Activated T-cell treated with anti-CD3 and anti-CD28 coated beads, Interleukin-2, amount 50 U/mL, for 24 hours (primary cell): ENCODE measurements around the gene CDK3.

Source experiments
- DNase-seq: peaks from one replicate; pipeline ENCODE4 v3.0.0-alpha.2; 2020
- H3K27ac Mint-ChIP-seq: 2 replicates; pipeline ENCODE4 v1.8.0; 2020; ENCODE audit warnings: mild to moderate bottlenecking, mixed read lengths
- H3K27me3 Mint-ChIP-seq: 2 replicates; pipeline ENCODE4 v1.8.0; 2020; ENCODE audit warnings: mixed read lengths
- H3K36me3 Mint-ChIP-seq: 2 replicates; pipeline ENCODE4 v1.8.0; 2020; ENCODE audit warnings: low read depth, mixed read lengths
- H3K4me1 Mint-ChIP-seq: 2 replicates; pipeline ENCODE4 v1.8.0; 2020; ENCODE audit warnings: low read depth, mixed read lengths
- H3K4me3 Mint-ChIP-seq: 2 replicates; pipeline ENCODE4 v1.8.0; 2020; ENCODE audit warnings: mild to moderate bottlenecking, moderate library complexity, mixed read lengths
- H3K9me3 Mint-ChIP-seq: 2 replicates; pipeline ENCODE4 v1.8.0; 2020; ENCODE audit warnings: mixed read lengths

CDK3 gene

DNA sequence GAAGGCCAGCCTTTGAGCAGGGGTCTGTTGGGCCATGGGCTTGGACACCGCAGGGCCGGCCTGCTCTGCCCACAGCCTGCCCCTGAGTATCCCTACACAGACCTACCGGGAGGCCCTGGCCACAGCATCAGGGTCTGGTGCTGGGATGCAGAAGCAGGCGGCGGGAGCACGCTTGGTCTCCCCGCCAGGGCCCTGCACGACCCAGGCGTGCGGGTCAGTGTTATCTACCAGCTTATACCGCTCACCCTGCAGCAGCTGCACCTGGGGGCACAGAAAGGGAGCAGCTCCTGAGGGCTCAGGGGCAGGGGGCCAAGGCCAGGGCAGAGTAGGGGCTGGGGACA is 17.7 kb downstream of the CDK3 start:
- DNase-seq = no peak
- no peaks in the 10 kb centered on the region for H3K27me3 Mint-ChIP-seq
- no peak overlapping the region for H3K4me3 Mint-ChIP-seq
- H3K27ac Mint-ChIP-seq = no peak overlapping the region
- no peaks in the 10 kb centered on the region for H3K36me3 Mint-ChIP-seq
- peaks cover 6% of the 10 kb centered on the region for H3K4me1 Mint-ChIP-seq
- no peaks in the 10 kb centered on the region for H3K9me3 Mint-ChIP-seq

DNA sequence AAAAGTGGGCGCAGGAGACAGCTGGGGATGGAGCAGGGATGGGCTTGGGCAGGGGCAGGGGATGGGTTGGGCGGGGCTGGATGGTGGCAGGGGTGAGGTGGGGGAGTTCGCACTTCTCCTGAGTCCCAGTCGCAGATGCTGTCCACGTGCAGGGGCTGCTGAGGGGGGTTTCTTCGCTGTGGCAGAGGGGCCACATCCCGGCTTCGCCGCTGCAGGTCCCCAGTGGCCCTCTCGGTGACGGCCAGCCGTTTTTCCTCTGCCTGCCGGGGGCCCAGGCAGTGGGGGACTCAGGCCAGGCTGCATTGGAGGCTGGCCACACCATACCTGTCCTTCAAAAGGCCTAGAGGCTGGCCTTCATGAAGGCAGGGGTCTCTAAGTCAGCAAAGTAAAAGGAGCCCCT is 18.1 kb downstream of the CDK3 start:
- H3K27me3 Mint-ChIP-seq = no peaks in the 10 kb centered on the region
- H3K27ac Mint-ChIP-seq = no peak overlapping the region
- DNase-seq = no peak
- peaks cover 6% of the 10 kb centered on the region for H3K4me1 Mint-ChIP-seq
- no peak overlapping the region for H3K4me3 Mint-ChIP-seq
- no peaks in the 10 kb centered on the region for H3K9me3 Mint-ChIP-seq
- no peaks in the 10 kb centered on the region for H3K36me3 Mint-ChIP-seq

DNA sequence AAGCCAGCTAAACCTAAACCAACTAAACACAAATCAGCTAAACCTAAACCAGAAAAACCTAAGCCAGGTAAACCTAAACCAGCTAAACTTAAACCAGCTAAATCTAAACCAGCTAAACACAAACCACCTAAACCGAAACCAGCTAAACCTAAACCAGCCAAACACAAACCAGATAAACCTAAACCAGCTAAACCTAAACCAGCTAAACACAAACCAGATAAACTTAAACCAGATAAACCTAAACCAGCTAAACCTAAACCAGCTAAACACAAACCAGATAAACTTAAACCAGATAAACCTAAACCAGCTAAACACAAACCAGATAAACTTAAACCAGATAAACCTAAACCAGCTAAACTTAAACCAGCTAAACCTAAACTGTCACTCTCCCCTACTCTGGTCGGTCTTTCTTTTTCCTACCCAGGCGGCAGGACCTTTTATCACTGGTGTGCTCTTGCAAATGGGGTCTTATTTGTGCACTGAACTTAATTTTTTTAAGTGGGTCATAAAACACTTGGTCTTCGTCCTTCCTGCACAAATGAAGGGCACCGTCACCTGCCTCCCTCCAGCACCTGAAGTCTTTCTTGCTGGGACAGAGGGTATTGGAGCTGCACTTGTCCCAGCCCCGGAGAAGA is 19.3 kb downstream of the CDK3 start:
- Mint-ChIP-seq H3K27me3 (no peaks in the 10 kb centered on the region), H3K36me3 (no peaks in the 10 kb centered on the region), H3K9me3 (no peaks in the 10 kb centered on the region), H3K4me3 (no peak overlapping the region), H3K4me1 (no peaks in the 10 kb centered on the region), H3K27ac (no peak overlapping the region)
- no peak for DNase-seq

DNA sequence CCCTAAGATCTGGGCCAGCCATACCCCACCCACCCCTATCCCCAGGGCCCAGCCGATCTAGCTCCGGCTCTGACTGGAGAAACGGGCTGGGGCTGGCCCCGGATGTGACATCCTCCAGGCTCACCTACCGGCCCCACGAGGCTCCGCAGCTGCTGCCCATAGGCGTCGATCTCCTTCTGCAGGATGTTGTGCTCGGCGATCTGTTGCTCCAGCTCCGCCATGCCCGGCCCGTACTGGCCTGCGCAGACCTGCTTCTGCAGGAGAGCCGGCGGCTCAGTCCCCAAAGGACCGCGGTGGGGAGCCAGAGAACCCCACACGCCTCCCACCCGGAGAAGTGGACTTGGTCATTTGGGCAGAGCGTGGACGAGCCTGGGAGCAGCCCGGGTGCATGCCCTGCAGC is 21.6 kb downstream of the CDK3 start:
- H3K4me1 Mint-ChIP-seq = no peaks in the 10 kb centered on the region
- no peak overlapping the region for H3K27ac Mint-ChIP-seq
- H3K9me3 Mint-ChIP-seq = no peaks in the 10 kb centered on the region
- H3K27me3 Mint-ChIP-seq = no peaks in the 10 kb centered on the region
- H3K36me3 Mint-ChIP-seq = no peaks in the 10 kb centered on the region
- no peak overlapping the region for H3K4me3 Mint-ChIP-seq
- DNase-seq = no peak

DNA sequence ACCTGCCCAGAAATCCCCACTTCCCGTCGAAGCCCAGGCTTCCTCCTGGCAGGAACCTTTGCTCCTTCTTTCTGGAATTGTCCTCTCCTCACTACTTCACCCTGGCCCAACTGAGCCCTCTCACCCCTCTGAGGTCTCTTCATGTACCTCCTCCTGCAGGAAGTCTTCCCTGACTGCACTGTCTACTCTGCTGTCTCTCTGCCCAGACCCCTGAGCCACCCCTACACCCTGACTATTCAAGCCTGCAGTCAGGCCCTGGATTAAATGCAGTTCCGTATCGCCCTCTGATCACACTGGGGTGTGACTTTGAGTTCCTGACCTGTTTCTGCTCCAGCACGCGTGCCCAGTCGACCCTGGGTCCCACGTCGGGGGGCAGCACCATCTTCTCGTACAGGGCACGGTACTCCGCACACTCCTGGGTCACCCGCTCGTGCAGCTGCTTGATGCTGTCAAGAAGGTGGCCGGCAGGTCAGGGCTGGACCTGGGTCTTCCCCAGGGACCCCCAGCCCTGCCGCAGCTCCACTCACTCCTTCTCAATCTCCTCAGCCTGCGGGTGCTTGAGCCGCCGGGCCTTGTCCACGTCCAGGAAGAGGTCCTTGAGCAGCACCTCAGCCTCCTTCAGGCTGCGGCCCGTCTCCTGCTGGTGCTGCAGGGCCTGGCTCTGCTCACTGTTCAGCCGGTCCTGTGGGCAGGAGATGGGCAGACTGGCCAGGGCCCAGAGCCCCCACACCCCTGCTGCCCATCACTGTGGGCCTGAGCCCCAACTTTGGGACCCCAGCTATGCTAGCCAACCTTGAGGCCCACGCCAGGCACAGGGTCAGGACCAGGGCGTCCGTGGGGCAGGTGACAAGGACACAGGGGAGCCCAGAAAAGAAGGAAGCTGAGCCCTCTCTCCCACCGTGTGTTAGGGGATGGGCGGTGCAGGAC is 22.6 kb downstream of the CDK3 start:
- Mint-ChIP-seq H3K4me3 (no peak overlapping the region), H3K9me3 (no peaks in the 10 kb centered on the region), H3K4me1 (no peaks in the 10 kb centered on the region), H3K27me3 (no peaks in the 10 kb centered on the region), H3K36me3 (no peaks in the 10 kb centered on the region), H3K27ac (peak overlapping the region; percentile 70)
- DNase-seq = no peak

DNA sequence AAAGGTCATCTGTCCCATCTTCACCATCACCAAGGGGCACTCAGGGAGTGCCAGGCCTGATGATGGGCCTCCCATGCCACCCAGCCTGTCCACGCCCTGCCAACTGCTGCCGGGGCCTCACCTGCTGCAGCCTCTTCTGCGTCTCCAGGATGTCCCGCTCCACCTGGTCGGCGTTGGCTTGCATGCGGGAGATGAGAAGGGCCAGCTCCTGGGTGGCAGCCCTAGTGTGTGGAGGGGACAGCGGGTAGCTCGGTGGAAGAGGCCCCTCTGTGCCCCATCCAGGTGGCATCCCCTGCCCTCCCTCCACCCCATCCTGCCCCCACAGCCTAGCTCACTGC is 23.2 kb downstream of the CDK3 start:
- Mint-ChIP-seq H3K36me3 (no peaks in the 10 kb centered on the region), H3K9me3 (no peaks in the 10 kb centered on the region), H3K4me1 (peaks cover 3% of the 10 kb centered on the region), H3K27me3 (no peaks in the 10 kb centered on the region), H3K27ac (no peak overlapping the region), H3K4me3 (no peak overlapping the region)
- no peak for DNase-seq

DNA sequence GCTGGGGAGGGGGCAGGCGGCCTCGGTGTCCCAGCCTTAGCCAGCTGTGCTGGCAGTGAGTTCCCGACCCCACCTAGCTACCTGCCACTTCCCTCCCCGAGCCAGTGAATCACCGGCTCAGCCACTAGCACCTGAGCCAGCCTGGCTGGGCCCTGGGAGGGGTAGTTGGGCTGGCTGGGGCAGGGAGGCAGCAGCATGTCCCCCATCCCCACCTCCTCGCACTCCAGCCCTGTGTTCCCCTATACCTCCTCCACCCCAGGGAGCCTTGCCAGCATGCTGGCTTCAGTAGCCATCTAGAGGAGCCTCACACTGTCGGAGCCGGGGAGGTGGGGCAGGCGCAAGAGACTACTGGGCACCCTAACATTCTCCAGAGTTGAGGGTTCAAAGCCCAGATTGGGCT is 23.7 kb downstream of the CDK3 start:
- Mint-ChIP-seq H3K36me3 (no peaks in the 10 kb centered on the region), H3K27ac (no peak overlapping the region), H3K4me3 (no peak overlapping the region)

DNA sequence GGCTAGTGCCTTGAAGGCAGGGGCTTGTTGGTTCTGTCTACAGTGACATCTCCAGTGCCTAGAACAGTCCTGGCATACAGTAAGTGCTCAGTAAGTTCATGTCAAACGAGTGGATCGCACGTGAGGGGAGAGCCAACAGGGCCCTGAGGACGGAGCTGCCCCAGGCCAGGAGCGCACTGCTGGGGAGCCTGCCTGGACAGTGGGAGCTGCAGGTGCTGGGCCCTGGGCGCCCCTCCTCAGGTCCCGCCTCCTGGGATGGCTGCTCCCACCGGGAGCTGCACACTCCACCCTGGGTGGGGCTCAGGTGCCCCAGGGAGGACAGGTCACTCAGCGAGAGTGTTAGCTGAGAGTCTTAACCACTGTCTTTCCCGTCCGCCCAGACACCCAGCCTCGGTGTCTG is 24.6 kb downstream of the CDK3 start:
- Mint-ChIP-seq H3K36me3 (no peaks in the 10 kb centered on the region), H3K4me3 (no peak overlapping the region), H3K27ac (no peak overlapping the region), H3K4me1 (peaks cover 15% of the 10 kb centered on the region), H3K9me3 (no peaks in the 10 kb centered on the region), H3K27me3 (no peaks in the 10 kb centered on the region)
- no peak for DNase-seq

More for the DNA sequence above, 23.7 kb downstream of the CDK3 start:
- Mint-ChIP-seq H3K27me3 (no peaks in the 10 kb centered on the region), H3K9me3 (no peaks in the 10 kb centered on the region), H3K4me1 (peaks cover 8% of the 10 kb centered on the region)
- DNase-seq = no peak

DNA sequence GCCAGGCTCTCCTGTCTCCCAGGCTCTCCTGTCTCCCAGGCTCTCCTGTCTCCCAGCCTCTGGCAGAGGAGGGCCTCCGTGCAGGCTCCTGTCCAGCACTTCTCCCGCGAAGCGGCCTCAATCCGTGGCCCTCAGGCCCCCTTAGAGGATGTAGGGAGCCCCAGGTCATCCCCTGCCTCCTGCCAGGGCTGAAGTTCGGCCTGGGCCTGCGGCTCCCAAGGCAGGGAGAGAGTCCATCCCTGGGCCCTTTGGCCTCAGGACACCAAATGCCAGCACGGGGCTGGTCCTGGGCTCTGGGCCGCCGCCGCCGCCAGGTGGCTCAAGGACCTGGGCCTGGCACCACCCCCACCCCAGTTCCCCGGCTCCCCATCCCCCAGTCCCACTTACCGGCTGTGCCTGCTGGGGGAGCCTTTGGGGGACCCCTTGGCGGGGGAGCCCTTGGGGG is 26.1 kb downstream of the CDK3 start:
- H3K27ac Mint-ChIP-seq = no peak overlapping the region
- no peaks in the 10 kb centered on the region for H3K9me3 Mint-ChIP-seq
- peaks cover 15% of the 10 kb centered on the region for H3K4me1 Mint-ChIP-seq

DNA sequence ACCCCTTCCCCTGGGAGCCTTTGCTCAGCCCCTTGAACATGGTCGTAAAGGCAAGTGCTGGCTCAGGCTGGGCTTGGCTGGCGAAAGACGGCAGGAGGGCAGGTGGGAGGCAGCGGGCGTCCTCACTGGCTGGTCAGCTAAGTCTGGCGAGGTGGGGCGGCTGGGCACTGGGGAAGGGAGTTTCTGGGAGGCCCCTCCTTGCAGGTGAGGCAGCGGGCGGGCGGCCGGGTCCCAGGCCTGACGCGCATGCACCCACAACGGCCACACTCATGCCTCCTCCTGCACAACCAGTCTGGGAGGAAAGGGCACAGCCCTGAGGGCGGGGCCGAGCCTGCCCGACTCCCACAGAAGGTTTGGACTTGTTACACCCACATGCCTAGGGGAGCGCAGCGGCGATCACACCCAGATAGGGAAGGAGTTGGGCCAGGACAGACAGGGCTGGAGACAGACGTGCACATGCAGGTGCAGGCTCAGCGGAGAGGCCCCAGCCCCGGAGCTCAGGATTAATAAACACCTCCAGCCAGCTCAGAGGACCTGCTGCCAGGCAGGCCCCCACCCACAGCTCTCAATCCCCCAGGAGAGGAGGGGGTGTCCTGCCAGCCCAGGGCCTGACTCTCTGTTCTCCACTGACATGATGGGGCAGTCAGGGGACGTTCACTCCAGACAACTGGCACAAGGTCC is 26.6 kb downstream of the CDK3 start, which contains the start of gene EVPL:
EVPL (minus strand) TSS at position 148 of the 681 bp plus-strand sequence; CDS start at position 40, 108 bp downstream.
- H3K4me1 Mint-ChIP-seq = peaks cover 15% of the 10 kb centered on the region
- H3K27ac Mint-ChIP-seq = no peak within 1 kb of the TSS
- H3K36me3 Mint-ChIP-seq = no peaks in the 10 kb centered on the region
- no peaks in the 10 kb centered on the region for H3K9me3 Mint-ChIP-seq
- H3K27me3 Mint-ChIP-seq = no peaks in the 10 kb centered on the region
- no peak within 1 kb of the TSS for H3K4me3 Mint-ChIP-seq
- no peak for DNase-seq

More for the DNA sequence above, 26.1 kb downstream of the CDK3 start:
- no peak for DNase-seq
- H3K4me3 Mint-ChIP-seq = no peak overlapping the region
- no peaks in the 10 kb centered on the region for H3K36me3 Mint-ChIP-seq
- no peaks in the 10 kb centered on the region for H3K27me3 Mint-ChIP-seq

DNA sequence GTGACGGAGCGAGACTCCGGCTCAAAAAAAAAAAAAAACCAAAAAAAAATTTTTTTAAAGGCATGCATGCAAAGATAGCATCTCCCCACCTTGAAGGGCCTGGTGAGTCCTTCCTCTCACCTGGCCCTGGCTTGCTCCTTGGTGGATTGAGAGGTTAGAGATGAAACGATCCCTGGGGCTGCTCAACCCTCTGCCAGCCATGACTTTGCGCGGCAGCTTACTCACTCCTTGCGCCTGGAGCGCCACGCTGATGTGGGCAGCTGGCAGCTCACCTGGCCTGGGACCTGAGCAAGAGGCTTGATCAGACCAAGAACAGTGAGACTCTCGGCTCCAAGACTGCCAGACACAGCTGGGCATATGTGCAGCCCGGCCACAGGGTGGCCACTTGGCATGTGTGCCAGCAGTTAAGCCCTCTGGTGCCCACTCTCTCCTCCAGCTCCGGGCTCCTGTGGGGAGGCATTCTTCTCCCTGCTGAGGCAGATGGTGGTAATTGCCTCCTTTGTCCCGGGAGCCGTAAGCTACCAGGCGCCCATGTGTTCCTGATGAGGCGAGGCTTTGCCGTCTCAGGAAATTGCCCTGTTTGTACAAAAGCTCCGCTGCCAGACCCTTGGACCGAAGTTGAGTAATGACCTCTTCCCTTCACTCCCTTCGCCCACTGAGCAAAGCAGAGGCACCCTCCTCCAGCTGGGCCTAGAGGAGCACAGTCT is 31.6 kb downstream of the CDK3 start:
- H3K27ac Mint-ChIP-seq = no peak overlapping the region
- H3K27me3 Mint-ChIP-seq = no peaks in the 10 kb centered on the region
- DNase-seq = no peak
- H3K9me3 Mint-ChIP-seq = no peaks in the 10 kb centered on the region
- H3K36me3 Mint-ChIP-seq = peaks cover 10% of the 10 kb centered on the region
- H3K4me3 Mint-ChIP-seq = no peak overlapping the region
- H3K4me1 Mint-ChIP-seq = peaks cover 20% of the 10 kb centered on the region

DNA sequence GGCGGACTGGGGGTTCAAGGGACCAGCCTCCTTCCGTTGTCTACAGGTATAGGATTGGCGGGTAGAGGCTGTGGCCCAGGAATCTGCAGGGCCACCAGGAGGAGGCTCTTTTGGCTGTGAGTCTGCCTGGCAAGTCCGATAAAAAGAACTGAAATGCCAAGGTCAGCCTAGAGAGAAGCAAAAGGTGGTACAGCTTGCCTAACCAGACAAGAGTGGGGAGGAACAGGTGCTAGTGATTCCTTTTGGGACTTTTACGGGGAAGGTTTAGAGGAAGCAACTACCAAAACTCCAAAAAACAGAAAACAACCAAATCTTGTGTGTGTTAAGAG is 32.1 kb downstream of the CDK3 start:
- no peak overlapping the region for H3K4me3 Mint-ChIP-seq
- H3K36me3 Mint-ChIP-seq = peaks cover 15% of the 10 kb centered on the region
- H3K4me1 Mint-ChIP-seq = peaks cover 20% of the 10 kb centered on the region
- no peak overlapping the region for H3K27ac Mint-ChIP-seq
- no peak for DNase-seq
- H3K9me3 Mint-ChIP-seq = no peaks in the 10 kb centered on the region
- H3K27me3 Mint-ChIP-seq = no peaks in the 10 kb centered on the region

DNA sequence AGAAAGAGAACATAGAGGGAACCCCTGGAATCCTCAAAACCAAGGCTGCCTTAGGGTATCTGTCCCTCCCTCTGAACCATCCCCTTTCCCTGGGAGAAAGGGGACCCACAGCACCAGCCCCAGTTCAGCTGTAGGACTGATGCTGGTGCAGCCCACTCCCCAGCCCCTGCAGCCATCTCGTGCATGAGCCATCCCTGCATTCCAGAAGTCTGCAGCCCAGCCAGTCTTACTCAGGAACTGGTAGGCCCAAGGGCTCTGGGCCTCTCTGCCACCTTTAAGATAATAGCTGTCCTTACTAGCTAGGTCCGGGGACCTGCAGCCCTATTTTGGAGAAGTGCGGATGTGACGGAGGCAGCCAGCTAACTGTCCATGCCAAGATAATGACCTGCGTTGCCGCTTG is 32.5 kb downstream of the CDK3 start:
- Mint-ChIP-seq H3K9me3 (no peaks in the 10 kb centered on the region), H3K4me3 (no peak overlapping the region), H3K27ac (no peak overlapping the region), H3K36me3 (peaks cover 19% of the 10 kb centered on the region), H3K4me1 (peaks cover 20% of the 10 kb centered on the region), H3K27me3 (no peaks in the 10 kb centered on the region)
- no peak for DNase-seq

DNA sequence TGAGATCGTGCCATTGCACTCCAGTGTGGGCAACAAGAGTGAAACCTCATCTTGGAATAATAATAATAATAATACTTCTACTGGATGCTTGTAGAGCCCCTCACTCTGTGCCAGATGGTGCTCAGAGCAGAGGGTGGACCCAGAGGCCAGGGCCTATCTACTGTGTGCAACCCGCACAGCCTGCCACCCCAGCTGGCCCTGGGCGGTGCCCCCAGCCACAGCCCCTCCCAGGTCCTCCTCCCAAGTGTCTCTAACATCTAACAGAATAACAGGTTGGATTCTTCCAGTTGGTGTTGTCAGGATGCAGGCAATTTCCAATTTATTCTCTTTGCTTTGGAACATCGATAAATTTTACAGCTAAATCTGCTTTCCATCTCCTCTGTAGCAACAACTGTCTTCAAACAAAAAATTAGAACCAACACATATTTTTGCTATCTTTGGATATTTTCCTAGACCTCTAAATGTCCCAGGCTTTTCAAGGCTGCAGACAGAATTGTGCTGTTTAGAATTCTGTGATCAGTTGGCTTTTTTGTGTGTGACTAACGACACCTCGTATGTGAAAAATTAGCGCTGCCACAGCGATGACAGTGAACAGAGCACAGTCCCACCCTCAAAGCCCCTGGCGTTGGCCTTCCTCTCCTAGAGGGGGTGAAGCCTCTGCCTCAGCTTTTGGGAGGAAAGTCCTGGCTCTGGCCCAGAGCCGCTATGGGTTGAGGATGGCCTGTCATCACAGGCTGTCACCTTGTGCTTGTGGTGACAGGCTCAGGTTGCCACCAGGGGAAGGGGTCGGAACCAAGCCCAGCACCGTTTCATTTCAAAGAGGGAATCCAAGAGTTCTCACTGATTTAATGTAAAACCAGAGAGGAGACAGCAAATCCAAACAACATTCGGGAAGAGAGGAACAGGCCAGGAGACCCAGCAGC is 34.0 kb downstream of the CDK3 start:
- Mint-ChIP-seq H3K27ac (no peak overlapping the region), H3K27me3 (no peaks in the 10 kb centered on the region), H3K4me1 (peaks cover 9% of the 10 kb centered on the region), H3K4me3 (no peak overlapping the region), H3K9me3 (no peaks in the 10 kb centered on the region), H3K36me3 (peaks cover 35% of the 10 kb centered on the region)
- DNase-seq = no peak
